ENCODE data around the gene XPO1. TPM values are rescaled to one million over a fixed set of nuclear protein-coding genes. Genes with fewer than 3 reads are reported as not detected.

The XPO1 gene
- total RNA-seq, 1 experiment from 2014 or later: 247 TPM

DNA sequence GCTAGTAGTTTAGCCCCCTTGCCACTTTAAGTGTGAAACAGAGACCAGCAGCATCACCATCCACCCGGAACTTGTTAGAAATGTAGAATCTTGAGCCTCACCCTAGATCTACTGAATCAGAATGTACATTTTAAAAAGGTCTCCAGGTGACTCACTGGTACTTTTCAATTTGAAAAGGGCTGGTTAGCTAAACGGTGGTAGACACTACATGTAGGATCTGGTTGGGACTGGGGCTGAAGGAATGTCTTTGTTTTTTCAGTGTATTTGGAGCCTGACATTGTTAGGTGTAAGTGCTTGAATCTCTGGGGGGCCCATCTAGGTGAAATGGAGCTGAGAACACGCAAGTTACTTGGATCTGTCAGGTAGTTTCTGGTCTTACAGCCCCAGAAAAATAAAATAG is 44.0 kb upstream of the XPO1 start:
- no peak overlapping the region for H3K27ac ChIP-seq (ENCODE audit: low read depth, low read length, poor library complexity, severe bottlenecking)
- no peak overlapping the region for H3K4me3 ChIP-seq (ENCODE audit: low read depth, low read length, poor library complexity, severe bottlenecking)
- no peak for TF ChIP-seq EZH2 (IDR thresholded peaks at IDR 0.05; ENCODE audit: borderline replicate concordance, low read depth, low read length, poor library complexity, severe bottlenecking)
- no peaks in the 10 kb centered on the region for H3K4me1 ChIP-seq (ENCODE audit: insufficient read depth, low read length, poor library complexity, severe bottlenecking)
- POLR2A ChIA-PET (ENCODE audit: low non-redundant PET): no interaction called here
- no TSS peak for BruUV-seq (replicated peaks)
- no peak for DNase-seq (ENCODE audit: low spot score)
- H3K27me3 ChIP-seq (replicated peaks; ENCODE audit: insufficient read depth, low read depth, low read length, poor library complexity): no peaks in the 10 kb centered on the region
- intact Hi-C loops (cut with micrococcal nuclease; ENCODE audit: unreplicated experiment): no loop called here
- no peaks in the 10 kb centered on the region for H3K36me3 ChIP-seq (ENCODE audit: insufficient read depth, low read length, poor library complexity, severe bottlenecking)
- CTCF ChIA-PET: interaction anchor here (0.5 kb wide), 1 partner anchor 24 kb away, joined by 13 read pairs; no protein-coding TSS in a partner anchor
- H3K9me3 ChIP-seq (ENCODE audit: low read depth, low read length, poor library complexity, severe bottlenecking): no peaks in the 10 kb centered on the region

DNA sequence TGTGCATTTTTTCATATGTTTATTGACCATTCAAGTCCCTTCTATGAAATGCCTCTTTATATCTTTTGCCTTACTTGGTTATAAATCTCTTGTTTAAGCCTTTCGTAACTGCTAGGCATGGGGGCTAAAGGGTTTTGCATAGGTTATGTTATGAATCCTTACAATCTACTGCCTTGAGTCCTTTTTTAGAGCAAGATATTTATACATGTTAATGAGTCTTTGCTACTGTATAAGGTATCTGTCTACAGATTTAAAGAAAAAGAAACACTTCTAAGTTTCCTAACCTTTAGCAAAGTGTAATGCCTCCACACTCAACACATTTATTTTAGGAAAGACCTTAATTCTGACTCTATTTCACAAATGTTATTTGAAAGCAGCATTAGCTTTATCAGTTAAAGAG is 43.6 kb upstream of the XPO1 start:
- no peak overlapping the region for H3K27ac ChIP-seq (ENCODE audit: low read depth, low read length, poor library complexity, severe bottlenecking)
- TF ChIP-seq, protein P1, sequence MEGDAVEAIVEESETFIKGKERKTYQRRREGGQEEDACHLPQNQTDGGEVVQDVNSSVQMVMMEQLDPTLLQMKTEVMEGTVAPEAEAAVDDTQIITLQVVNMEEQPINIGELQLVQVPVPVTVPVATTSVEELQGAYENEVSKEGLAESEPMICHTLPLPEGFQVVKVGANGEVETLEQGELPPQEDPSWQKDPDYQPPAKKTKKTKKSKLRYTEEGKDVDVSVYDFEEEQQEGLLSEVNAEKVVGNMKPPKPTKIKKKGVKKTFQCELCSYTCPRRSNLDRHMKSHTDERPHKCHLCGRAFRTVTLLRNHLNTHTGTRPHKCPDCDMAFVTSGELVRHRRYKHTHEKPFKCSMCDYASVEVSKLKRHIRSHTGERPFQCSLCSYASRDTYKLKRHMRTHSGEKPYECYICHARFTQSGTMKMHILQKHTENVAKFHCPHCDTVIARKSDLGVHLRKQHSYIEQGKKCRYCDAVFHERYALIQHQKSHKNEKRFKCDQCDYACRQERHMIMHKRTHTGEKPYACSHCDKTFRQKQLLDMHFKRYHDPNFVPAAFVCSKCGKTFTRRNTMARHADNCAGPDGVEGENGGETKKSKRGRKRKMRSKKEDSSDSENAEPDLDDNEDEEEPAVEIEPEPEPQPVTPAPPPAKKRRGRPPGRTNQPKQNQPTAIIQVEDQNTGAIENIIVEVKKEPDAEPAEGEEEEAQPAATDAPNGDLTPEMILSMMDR (conservative IDR thresholded peaks at IDR 0.05; ENCODE audit: low read depth, low read length): no peak
- TF ChIP-seq EZH2 (IDR thresholded peaks at IDR 0.05; ENCODE audit: borderline replicate concordance, low read depth, low read length, poor library complexity, severe bottlenecking): no peak
- BruUV-seq (replicated peaks): no TSS peak
- POLR2A ChIA-PET (ENCODE audit: low non-redundant PET): no interaction called here
- no peaks in the 10 kb centered on the region for H3K4me1 ChIP-seq (ENCODE audit: insufficient read depth, low read length, poor library complexity, severe bottlenecking)
- H3K4me3 ChIP-seq (ENCODE audit: low read depth, low read length, poor library complexity, severe bottlenecking): no peak overlapping the region
- DNase-seq (ENCODE audit: low spot score): no peak
- no peaks in the 10 kb centered on the region for H3K36me3 ChIP-seq (ENCODE audit: insufficient read depth, low read length, poor library complexity, severe bottlenecking)
- H3K9me3 ChIP-seq (ENCODE audit: low read depth, low read length, poor library complexity, severe bottlenecking): no peaks in the 10 kb centered on the region
- intact Hi-C loops (cut with micrococcal nuclease; ENCODE audit: unreplicated experiment): no loop called here
- CTCF ChIA-PET: no interaction called here
- no peaks in the 10 kb centered on the region for H3K27me3 ChIP-seq (replicated peaks; ENCODE audit: insufficient read depth, low read depth, low read length, poor library complexity)

DNA sequence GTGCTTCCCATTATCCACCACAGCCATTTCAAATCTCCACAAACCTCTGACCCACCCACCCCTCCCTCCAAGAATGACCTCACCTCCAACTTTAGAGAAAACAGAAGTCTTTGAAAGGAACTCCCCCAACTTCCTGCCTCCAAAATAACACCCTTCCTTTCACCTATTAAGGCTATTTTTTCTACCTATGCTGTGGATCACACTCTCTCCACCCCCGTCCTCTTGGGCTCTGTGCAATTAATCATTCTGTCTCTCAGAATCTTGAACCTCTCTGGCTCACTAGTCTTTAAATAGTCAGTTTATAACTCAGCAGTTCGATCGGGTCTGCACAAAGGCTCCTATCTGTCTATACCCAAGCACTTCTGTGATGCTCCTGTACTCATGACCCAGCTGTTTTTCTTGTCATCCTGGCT is 37.3 kb upstream of the XPO1 start:
- H3K9me3 ChIP-seq (ENCODE audit: low read depth, low read length, poor library complexity, severe bottlenecking): no peaks in the 10 kb centered on the region
- no TSS peak for BruUV-seq (replicated peaks)
- CTCF ChIA-PET: no interaction called here
- intact Hi-C loops (cut with micrococcal nuclease; ENCODE audit: unreplicated experiment): no loop called here
- H3K27ac ChIP-seq (ENCODE audit: low read depth, low read length, poor library complexity, severe bottlenecking): no peak overlapping the region
- no peak overlapping the region for H3K4me3 ChIP-seq (ENCODE audit: low read depth, low read length, poor library complexity, severe bottlenecking)
- POLR2A ChIA-PET (ENCODE audit: low non-redundant PET): no interaction called here
- H3K27me3 ChIP-seq (replicated peaks; ENCODE audit: insufficient read depth, low read depth, low read length, poor library complexity): no peaks in the 10 kb centered on the region
- TF ChIP-seq, protein P1 (conservative IDR thresholded peaks at IDR 0.05; ENCODE audit: low read depth, low read length): no peak
- TF ChIP-seq EZH2 (IDR thresholded peaks at IDR 0.05; ENCODE audit: borderline replicate concordance, low read depth, low read length, poor library complexity, severe bottlenecking): no peak
- DNase-seq (ENCODE audit: low spot score): no peak
- no peaks in the 10 kb centered on the region for H3K36me3 ChIP-seq (ENCODE audit: insufficient read depth, low read length, poor library complexity, severe bottlenecking)
- no peaks in the 10 kb centered on the region for H3K4me1 ChIP-seq (ENCODE audit: insufficient read depth, low read length, poor library complexity, severe bottlenecking)

DNA sequence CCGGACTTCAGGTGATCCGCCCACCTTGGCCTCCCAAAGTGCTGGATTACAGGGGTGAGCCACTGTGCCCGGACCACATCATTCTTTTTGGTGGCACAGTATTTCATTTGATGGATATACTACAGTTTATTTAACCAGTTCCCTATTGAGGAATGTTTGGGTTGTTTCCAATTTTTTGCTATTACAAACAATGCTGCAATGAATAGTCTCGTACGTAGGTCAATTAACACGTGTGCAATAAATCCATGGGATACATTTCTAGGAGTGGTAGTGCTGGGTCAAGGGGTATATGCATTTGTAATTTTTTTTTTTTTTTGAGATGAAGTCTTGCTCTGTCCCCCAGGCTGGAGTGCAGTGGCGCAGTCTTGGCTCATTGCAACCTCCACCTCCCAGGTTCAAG is 28.4 kb upstream of the XPO1 start:
- DNase-seq (ENCODE audit: low spot score): no peak
- Histone ChIP-seq H3K36me3 (ENCODE audit: insufficient read depth, low read length, poor library complexity, severe bottlenecking) (no peaks in the 10 kb centered on the region), H3K27me3 (replicated peaks; ENCODE audit: insufficient read depth, low read depth, low read length, poor library complexity) (no peaks in the 10 kb centered on the region), H3K4me3 (ENCODE audit: low read depth, low read length, poor library complexity, severe bottlenecking) (no peak overlapping the region), H3K9me3 (ENCODE audit: low read depth, low read length, poor library complexity, severe bottlenecking) (no peaks in the 10 kb centered on the region), H3K4me1 (ENCODE audit: insufficient read depth, low read length, poor library complexity, severe bottlenecking) (no peaks in the 10 kb centered on the region), H3K27ac (ENCODE audit: low read depth, low read length, poor library complexity, severe bottlenecking) (no peak overlapping the region)
- TF ChIP-seq, protein P1 (conservative IDR thresholded peaks at IDR 0.05; ENCODE audit: low read depth, low read length): no peak
- no peak for TF ChIP-seq EZH2 (IDR thresholded peaks at IDR 0.05; ENCODE audit: borderline replicate concordance, low read depth, low read length, poor library complexity, severe bottlenecking)
- intact Hi-C loops (cut with micrococcal nuclease; ENCODE audit: unreplicated experiment): no loop called here
- BruUV-seq (replicated peaks): no TSS peak
- ChIA-PET CTCF (no interaction called here), POLR2A (ENCODE audit: low non-redundant PET) (no interaction called here)
